ENCODE data around the gene MIPOL1. TPM values are rescaled to one million over a fixed set of nuclear protein-coding genes. Genes with fewer than 3 reads are reported as not detected.

MIPOL1 gene
- total and polyA plus RNA-seq, 8 donors, result 2.4 to 9.0 (median 6.4) TPM

DNA sequence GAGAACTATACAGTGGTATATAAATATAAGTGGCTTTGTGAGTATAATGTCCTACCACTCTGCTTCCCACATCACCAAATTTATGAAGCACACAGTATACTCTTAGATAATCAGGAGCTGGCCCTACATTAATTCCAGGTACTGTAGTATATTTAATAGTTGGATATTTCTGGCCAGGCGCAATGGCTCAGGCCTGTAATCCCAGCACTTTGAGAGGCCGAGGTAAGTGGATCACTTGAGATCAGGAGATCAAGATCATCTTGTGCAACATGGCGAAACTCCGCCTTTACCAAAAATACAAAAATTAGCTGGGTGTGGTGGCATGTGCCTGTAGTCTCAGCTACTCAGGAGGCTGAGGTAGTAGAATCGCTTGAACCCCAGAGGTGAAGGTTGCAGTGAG is 293.3 kb downstream of the MIPOL1 start:
- ATAC-seq, result no peak

DNA sequence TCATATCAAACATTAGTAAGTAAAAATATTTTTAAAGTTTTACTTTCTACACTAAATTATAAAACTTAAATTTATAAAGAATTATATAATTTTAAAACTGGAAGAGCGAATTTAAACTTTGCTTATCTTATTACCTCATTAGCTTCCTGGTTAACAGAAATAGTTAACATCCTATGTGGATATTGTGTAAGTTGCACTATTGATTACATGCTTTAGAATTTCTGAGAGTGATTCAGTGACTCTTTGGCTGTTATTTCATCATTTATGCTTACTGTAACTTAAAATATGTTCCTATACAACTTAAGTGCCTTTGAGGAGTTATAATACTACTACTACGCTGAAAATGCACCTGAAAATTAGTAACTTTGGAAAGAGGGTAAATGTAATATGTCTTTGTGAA is 295.9 kb downstream of the MIPOL1 start:
- intact Hi-C loops (cut with DNase I), result no loop called here
- TF ChIP-seq, protein P1, sequence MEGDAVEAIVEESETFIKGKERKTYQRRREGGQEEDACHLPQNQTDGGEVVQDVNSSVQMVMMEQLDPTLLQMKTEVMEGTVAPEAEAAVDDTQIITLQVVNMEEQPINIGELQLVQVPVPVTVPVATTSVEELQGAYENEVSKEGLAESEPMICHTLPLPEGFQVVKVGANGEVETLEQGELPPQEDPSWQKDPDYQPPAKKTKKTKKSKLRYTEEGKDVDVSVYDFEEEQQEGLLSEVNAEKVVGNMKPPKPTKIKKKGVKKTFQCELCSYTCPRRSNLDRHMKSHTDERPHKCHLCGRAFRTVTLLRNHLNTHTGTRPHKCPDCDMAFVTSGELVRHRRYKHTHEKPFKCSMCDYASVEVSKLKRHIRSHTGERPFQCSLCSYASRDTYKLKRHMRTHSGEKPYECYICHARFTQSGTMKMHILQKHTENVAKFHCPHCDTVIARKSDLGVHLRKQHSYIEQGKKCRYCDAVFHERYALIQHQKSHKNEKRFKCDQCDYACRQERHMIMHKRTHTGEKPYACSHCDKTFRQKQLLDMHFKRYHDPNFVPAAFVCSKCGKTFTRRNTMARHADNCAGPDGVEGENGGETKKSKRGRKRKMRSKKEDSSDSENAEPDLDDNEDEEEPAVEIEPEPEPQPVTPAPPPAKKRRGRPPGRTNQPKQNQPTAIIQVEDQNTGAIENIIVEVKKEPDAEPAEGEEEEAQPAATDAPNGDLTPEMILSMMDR (IDR thresholded peaks at IDR 0.05), result no peak
- no peaks in the 10 kb centered on the region for H3K4me1 ChIP-seq
- H3K27me3 ChIP-seq, result no peaks in the 10 kb centered on the region
- no peaks in the 10 kb centered on the region for H3K36me3 ChIP-seq
- ATAC-seq (no peak), FAIRE-seq (no peak), DNase-seq (no peak)
- no peak overlapping the region for H3K4me3 ChIP-seq
- 93 to 95% methylated on average over 2 of the region's 2 CpGs for WGBS, 2 donors
- H3K9me3 ChIP-seq, result no peaks in the 10 kb centered on the region
- no peak overlapping the region for H3K27ac ChIP-seq

More for the DNA sequence above, 293.3 kb downstream of the MIPOL1 start:
- FAIRE-seq (no peak), DNase-seq (no peak)
- TF ChIP-seq, protein P1 (IDR thresholded peaks at IDR 0.05), result no peak
- no peaks in the 10 kb centered on the region for H3K4me1 ChIP-seq
- no peak overlapping the region for H3K4me3 ChIP-seq
- WGBS, 2 donors, result 97 to 99% methylated on average over 5 of the region's 5 CpGs
- no peak overlapping the region for H3K27ac ChIP-seq
- no peaks in the 10 kb centered on the region for H3K9me3 ChIP-seq
- no peaks in the 10 kb centered on the region for H3K27me3 ChIP-seq
- intact Hi-C loops (cut with DNase I), result no loop called here
- H3K36me3 ChIP-seq, result no peaks in the 10 kb centered on the region

DNA sequence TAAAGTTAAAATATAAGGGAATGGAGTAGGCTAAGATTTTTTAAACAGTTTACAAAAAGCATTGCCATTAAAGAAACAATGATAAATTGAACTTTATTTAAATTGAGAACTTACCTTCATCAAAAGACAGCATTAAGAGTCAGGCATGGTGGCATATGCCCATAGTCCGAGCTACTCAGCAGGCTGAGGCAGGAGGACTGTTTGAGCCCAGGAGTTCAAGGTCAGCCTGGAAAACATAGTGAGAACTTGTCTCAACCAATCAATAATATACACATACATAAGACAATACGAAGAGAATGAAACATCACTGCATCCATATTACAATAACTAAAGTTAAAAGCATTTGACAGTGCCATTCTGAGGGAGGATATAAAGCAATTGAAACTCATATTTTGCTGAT is 299.7 kb downstream of the MIPOL1 start:
- Histone ChIP-seq H3K4me1 (no peaks in the 10 kb centered on the region), H3K4me3 (no peak overlapping the region), H3K27ac (no peak overlapping the region), H3K36me3 (peaks cover 0 to 5% (median 0%) of the 10 kb centered on the region in 3 donors), H3K9me3 (no peaks in the 10 kb centered on the region), H3K27me3 (no peaks in the 10 kb centered on the region)
- TF ChIP-seq, protein P1 (IDR thresholded peaks at IDR 0.05), result no peak
- no peak for FAIRE-seq
- no peak for DNase-seq
- WGBS, 2 donors, result 83 to 85% methylated on average over 2 of the region's 2 CpGs
- intact Hi-C loops (cut with DNase I), result no loop called here
- no peak for ATAC-seq

DNA sequence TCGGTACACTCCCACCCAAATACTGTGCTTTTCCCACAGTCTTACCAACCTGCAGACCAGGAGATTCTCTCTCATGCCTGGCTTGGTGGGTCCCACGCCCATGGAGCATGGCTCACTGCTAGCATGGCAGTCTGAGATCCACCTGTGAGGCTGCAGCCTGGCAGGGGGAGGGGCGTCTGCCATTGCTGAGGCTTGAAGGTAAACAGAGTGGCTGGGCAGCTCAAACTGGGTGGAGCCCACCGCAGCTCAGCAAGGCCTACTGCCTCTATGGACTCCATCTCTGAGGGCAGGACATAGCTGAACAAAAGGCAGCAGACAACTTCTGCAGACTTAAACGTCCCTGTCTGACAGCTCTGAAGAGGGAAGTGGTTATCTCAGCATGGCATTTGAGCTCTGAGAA is 304.1 kb downstream of the MIPOL1 start:
- Histone ChIP-seq H3K4me3 (no peak overlapping the region), H3K4me1 (no peaks in the 10 kb centered on the region), H3K27me3 (no peaks in the 10 kb centered on the region), H3K36me3 (peaks cover 0 to 5% (median 0%) of the 10 kb centered on the region in 3 donors), H3K9me3 (no peaks in the 10 kb centered on the region), H3K27ac (no peak overlapping the region)
- ATAC-seq, result no peak
- intact Hi-C loops (cut with DNase I), result no loop called here
- TF ChIP-seq, protein P1 (IDR thresholded peaks at IDR 0.05), result no peak
- no peak for FAIRE-seq
- DNase-seq, result peak in 1 of 6 donors; percentile 39
- WGBS, 2 donors, result 85 to 92% methylated on average over 5 of the region's 5 CpGs

DNA sequence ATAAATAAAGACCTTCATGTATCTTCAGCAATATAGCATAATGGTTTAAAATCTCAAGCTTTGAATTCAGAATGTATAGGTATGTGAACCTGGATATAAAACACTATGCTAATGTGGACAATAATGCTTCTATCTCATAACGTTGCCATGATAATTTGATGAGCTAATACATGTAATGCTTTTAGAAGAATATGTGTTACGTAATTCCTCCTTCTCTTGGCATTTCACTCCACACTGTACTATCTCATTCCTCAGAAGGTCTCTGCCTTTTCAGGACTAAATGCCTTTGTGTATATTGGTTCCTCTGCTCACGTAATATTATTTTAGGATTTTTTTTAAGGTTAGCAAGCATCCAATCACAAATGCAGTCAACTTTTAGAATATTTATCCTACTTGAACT is 310.8 kb downstream of the MIPOL1 start:
- TF ChIP-seq, protein P1 (IDR thresholded peaks at IDR 0.05), result no peak
- FAIRE-seq, result no peak
- ATAC-seq, result no peak
- H3K4me1 ChIP-seq, result no peaks in the 10 kb centered on the region
- 78 to 84% methylated on average over 3 of the region's 3 CpGs for WGBS, 2 donors
- no peak overlapping the region for H3K4me3 ChIP-seq
- intact Hi-C loops (cut with DNase I), result no loop called here
- no peaks in the 10 kb centered on the region for H3K27me3 ChIP-seq
- H3K36me3 ChIP-seq, result no peaks in the 10 kb centered on the region
- no peak for DNase-seq
- H3K27ac ChIP-seq, result no peak overlapping the region
- no peaks in the 10 kb centered on the region for H3K9me3 ChIP-seq
